ENCODE results near the gene LAD1.

The LAD1 gene

DNA sequence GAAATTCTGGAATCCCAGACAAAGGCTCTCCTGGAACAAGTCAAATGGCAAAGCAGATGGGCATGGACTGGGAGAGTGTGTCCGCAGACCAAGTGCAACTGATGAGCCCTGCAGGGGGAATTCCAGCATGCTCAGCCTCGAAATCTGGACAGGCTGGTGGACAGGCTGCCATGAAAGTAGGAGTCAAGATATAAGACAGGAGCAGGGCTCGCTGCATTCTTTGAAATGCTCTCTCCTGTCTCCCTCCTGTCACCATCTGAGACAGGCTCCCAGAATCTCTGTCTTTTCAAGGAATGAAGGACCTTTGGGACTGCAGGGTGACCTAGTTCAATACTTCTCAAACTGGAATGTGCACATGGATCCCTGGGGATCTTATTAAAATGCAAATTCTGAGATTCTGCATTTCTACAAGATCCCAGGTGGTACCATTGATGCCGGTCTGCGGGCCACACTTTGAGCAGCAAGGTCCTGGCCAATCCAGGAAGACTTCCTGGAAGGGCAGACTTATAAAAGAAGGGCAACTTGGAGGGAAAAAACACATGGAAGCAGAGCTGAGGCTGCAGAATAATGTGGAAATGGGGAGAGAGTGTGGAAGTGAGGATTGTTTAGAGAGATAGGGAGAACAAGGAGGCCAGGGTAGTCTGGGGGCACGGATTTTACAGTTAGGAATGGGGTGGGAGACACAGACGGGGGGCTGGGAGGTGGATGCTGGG lies 51.5 kb downstream of the LAD1 start:
- DNase-seq (ENCODE audit: low spot score): no peak

DNA sequence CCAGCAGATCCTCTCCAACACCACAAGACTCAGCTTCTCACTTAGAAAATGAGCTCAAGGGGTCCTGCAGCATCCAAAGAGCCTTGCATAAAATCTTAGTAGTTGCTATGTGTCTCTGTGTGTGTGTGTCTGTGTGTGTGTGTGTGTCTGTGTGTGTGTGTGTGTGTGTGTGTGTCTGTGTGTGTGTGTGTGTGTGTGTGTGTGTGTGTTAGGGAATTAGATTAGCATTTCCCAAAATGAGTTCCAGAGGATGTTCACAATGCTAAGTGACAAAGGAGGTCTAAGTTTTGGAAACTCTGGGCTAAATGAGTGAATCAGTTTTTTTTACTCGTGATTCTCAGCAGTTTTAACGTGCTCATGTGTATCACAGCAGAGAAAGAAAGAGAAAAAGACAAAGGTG lies 52.1 kb downstream of the LAD1 start:
- DNase-seq (ENCODE audit: low spot score): no peak

DNA sequence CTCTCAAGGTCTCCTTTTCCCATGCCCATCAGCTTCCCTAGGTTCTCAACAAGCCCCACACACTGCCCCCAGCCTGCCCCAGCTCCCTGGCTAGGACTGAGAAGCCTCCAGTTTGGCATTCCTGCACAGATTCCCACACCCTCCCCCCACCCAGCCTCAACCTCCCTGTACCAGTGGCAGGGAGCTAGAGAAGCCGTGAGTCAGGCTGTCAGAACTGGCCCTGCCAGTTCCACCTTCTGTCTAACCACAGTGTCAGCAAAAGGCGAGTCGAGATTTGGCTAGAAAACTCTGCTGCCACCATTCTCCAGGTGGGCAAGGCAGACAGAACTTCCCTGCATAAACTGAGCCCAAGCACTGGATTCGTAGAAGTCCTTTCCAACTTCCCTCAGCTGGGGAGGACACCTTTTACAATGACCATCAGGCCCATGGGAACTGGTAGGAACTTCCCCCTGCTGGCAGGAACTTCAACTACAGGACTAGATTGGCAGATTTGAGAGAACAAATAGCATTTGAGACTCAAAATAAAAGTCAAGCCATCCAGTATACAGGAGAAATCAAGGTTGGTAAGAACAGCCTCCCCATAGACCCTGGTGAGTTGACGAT lies 52.7 kb downstream of the LAD1 start:
- DNase-seq (ENCODE audit: low spot score): no peak

DNA sequence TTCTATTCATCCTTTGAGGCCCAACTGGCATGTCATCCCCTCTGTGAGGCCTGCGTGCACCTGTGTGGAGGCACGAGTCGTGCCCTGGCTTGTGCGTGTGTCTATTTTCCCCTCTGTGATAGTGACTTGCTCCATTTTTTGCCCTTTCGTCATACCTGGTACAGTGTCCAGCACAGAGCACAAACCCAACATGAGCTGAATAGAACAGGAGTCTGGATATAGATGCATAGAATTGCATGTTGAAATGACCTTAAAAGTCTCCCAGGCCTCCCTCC lies 54.1 kb downstream of the LAD1 start:
- no peak for DNase-seq (ENCODE audit: low spot score)

DNA sequence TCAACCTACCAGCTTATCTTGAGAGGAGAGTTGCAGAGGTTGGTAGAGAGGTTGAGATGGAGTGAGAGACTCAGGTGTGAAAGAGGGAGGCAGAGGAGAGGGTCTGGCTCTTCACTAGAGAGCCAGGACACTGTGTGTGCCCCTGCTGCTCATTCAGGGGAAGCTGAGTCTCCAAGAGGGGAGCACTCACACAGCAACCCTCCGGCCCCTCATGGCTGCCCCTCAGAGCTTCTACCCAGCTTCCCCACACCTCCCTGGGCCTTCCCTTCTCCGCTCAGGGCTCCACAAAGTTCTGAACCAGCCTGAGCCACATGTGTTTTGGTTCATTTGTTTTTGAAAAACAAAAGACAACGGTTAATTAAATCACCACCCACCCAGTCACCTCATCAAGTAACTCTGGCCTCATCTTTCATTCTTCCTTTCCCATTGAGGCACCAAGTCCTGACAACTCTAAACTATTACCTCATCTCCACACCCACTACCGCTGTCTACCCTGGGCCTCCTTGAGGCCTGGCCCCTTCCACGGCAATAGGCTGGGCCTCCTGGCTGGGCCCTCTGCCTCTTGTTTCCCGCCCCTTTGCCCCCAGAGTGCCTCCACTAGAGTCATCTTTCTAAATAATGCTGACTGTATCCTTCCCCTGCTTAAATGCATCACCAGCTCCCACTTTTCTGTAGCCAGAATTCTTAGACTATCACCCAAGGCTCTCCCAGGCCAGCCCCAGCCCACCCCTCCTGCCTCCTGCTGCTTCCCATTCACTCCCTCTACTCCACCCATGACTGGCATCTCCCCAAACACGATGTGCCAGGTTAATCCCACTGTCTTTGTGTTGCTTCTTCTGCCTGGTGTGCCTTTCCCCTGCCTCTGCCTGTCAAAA lies 54.7 kb downstream of the LAD1 start:
- no peak for DNase-seq (ENCODE audit: low spot score)

DNA sequence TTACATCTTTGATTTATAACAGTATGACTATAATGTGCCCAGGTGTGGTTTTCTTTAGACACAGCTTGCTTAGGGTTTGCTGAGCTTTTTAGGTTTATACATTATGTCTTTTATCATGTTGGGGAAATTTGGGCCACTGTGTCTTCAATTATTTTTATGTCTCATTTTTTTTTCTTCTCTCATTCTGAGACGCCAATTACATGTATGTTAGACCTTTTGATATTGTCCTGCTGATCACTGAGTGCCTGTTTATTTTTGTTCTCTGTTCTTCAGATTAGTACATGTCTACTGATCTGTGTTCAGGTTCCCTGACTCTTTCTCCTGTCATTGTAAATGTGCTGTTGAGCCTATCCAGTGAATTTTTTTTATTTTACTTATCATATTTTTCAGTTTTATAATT lies 57.7 kb downstream of the LAD1 start:
- no peak for DNase-seq (ENCODE audit: low spot score)

DNA sequence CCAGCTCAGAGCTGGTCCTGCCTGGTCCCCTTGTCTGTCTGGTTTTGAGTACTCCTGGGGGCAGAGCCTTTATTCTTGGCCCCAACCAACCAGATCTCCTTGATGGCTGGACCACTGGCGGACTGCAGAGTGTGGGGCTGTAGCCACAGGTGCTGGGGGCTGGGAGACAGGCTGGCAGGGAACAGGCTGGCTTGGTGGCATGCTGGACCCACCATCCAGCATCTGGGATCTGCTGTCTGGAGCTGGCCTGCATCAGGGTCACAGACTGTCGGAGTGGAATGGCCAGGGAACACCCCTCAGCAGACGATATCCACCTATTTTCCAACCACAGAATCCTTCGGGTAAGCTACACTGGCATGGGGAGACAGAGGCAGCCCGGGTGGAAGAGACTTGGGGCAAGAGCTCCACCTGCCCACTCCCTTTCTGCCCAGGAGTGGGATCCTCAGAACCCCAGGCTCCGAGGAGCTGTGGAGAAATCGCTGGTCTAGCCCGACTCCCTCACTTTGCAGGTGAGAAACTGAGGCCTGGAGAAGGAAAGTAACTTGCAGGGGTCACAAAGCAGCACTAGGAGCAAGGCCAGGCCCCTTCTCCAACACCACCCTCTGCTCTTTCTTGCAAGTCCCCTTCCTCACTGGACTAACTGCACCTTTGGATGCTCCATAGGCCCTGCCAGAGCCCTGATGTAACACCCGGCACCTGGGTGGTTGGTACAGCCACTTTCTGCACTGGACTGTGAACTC lies 62.2 kb downstream of the LAD1 start:
- no peak for DNase-seq (ENCODE audit: low spot score)

DNA sequence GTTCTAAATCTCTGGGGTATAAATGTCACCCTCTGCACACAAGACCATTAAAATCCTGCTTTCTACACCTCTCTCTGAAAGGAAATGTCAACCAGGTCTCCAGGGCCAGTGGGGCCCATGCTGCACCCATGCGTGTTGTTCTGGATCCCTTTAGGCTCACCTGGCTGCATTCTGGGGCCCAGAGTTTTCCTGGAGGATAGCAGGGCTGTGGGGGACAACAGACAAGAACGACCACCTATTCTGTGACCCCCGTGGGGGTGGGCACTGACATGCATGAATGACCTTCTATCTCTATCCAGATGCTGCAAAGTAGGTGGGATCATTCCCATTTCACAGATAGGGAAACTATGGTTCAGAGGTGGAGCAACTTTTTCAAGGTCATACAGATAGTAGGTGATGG lies 63.2 kb downstream of the LAD1 start:
- DNase-seq (ENCODE audit: low spot score): no peak

DNA sequence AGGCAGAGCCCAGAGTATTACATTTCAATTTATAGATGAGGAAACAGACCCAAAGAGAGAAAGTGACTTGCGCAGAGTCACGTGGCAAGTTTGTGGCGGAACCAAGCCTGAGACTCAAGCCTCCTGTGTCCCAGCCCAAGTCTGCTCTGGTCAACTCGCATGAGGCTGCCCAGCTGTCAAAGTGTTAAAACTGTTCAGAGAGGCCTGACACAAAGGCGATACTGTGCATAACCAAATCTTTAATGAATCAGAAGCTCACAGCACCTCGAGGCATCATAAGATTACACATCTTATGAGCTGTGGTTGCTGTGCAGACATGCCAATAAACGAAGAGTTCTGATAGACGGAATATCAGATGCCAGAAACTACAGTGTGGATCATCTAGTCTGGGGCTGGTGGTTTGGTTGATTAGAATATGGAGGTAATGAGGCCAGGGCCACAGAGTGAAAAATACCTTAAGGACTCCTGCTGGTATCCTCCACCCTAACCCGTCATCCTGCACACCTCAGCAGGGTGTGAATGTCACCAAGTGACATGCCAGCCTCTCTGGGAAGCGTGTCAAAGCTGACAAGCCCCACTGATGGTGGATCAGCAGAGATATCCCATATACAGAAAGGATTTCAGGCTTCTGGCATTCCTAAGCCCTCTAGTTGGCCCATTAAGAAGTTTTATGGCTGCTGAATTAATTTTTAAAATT lies 63.8 kb downstream of the LAD1 start:
- no peak for DNase-seq (ENCODE audit: low spot score)

DNA sequence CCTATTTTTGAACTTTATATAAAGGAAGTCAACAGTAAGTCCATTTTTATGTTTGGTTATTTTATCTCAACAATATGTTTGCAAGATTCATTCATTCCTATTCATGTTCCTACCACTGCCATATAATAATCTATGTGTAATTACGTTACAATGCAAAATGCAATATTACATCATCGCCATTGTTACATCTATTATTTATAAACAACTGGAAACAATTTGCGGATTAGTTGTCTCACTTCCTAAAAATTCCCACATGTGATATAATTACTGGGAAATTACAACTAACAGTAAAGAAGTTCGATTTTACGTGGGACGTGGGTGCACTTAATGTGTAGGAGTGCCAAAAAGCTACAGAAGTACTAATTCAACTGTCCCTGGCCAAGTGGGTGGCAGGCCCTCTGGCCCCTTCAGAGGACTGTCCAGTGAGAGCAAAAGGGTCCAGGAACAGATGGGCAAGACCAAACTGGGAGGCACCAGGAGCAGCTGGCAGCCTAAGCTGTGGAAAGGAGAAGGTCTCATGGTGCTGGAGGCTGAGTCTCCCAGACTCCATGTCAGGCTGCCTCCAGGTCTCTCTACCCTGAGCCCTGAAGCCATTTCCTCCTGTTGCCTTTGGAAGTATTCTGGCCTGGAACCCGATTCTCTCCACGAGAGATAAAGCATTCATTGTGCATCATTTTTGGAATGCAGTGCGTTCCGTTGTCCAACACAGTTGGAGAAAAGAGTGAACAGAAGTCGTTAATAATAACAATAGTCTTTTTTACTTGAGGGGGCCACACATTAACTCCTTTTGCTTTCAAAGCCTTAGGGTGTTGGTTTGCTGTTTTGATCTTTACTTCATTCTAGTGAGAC lies 64.6 kb downstream of the LAD1 start:
- DNase-seq (ENCODE audit: low spot score): no peak

DNA sequence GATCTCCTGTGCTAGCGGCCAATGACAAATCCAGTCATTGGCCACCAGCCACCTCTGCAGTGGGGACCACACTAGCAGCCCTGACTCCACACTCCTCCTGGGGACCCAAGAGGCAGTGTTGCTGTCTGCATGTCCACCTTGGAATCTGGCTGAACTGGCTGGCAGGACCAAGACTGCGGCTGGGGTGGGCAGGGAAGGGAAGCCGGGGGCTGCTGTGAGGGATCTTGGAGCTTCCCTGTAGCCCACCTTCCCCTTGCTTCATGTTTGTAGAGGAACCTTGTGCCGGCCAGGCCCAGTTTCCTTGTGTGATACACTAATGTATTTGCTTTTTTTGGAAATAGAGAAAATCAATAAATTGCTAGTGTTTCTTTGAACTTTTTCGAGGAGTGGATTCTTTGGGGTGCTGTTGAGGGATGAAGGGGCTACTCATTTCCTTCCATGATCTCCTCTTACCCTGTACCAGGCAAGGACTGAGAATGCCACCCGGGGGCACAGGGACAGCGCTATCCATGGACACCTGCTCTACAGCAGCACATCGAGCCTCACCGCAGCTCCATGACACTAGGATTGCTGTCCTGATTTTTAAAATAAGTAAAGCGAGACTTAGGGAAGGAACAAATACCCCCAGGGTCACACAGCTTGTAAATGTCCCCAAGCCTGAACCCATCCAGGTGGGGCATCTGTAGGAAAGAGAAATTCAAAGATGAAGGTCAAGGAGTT lies 66.3 kb downstream of the LAD1 start:
- DNase-seq (ENCODE audit: low spot score): no peak

DNA sequence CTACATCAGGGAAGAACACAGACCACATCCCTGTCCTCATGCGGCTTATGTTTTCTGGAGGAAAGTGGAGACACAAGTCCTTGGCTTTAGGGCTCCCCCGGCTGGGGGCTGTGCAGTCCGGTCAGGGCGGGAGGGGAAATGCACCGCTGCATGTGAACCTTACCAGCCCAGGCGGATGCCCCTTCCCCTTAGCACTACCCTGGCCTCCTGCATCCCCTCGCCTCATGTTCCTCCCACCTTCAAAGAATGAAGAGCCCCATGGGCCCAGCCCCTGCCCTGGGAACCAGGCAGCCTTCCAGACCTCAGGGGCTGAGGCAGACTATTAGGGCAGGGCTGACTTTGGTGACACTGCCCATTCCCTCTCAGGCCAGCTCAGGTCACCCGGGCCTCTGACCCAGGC lies 67.1 kb downstream of the LAD1 start:
- DNase-seq (ENCODE audit: low spot score): no peak

DNA sequence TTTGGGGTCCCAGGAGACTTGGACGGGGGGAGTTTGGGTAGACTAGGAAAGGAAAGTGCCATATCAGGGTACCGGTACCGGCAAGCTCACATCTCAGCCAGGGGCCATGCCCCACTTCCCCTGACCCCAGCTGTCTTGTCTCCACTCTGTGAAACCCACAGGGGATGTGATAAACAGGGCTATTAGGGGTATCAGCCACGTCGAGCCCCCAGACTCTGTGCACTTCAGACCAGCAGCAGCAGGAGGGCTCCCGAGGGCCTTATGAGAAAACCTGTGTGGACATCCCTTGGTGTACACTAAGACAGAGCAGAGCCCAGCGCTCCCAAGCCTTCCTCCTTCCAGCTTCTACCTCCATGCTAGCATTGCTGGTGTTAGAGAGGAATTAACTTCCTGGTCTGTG lies 68.0 kb downstream of the LAD1 start:
- DNase-seq (ENCODE audit: low spot score): no peak

All from CD4-positive, alpha-beta T cell treated with Interleukin-6 at 100 ng/mL for 8 hours (primary cell).